Panc1 (cell line): ENCODE results near the gene GLS. TPM values are rescaled to one million over a fixed set of nuclear protein-coding genes. Genes with fewer than 3 reads are reported as not detected.

ENCODE experiments used
- ATAC-seq: fragments of 200-7000 bp; cut with Tn5 transposase; 2 replicates; pipeline ENCODE4 v1.9.1; 2020; ENCODE audit warnings: mild to moderate bottlenecking, moderate library complexity
- BruUV-seq: library from RNA; stranded (reverse); fragments of 400-500 nt; replicated peaks from 2 replicates; lab custom pipeline; 2021; lab: Mats Ljungman, UMichigan
- CTCF ChIA-PET: fragments of 300-600 bp; sonication (Branson Sonifier 250); formaldehyde crosslinking; loops from one replicate; lab custom pipeline; 2022; ENCODE audit warnings: antibody characterized with exemption; lab: Charles Lee
- POLR2A ChIA-PET: fragments of 300-600 bp; sonication (Branson Sonifier 250); formaldehyde crosslinking; loops from one replicate; lab custom pipeline; 2022; ENCODE audit warnings: antibody characterized with exemption; lab: Charles Lee
- DNase-seq: peaks from one replicate; pipeline ENCODE4 v3.0.0-alpha.2; 2010; ENCODE audit warnings: low read depth, low spot score
- H3K27ac ChIP-seq: 2 replicates; pipeline ENCODE4 v1.5.1; 2011; ENCODE audit warnings: mild to moderate bottlenecking, low read length, inconsistent platforms
- H3K27me3 ChIP-seq: fragments of 200-500 bp; sonication (Bioruptor generic); 2 replicates; pipeline ENCODE4 v1.6.0; 2014; ENCODE audit warnings: low read length, inconsistent platforms; ENCODE audit not compliant: control insufficient read depth, insufficient read depth
- H3K36me3 ChIP-seq: fragments of 200-500 bp; sonication (Bioruptor generic); 2 replicates; pipeline ENCODE4 v1.5.1; 2014; ENCODE audit warnings: inconsistent platforms, mild to moderate bottlenecking, low read length, moderate library complexity; ENCODE audit not compliant: control insufficient read depth, insufficient read depth
- H3K4me1 ChIP-seq: 2 replicates; pipeline ENCODE4 v1.5.1; 2011; ENCODE audit warnings: inconsistent platforms, mild to moderate bottlenecking, low read length, moderate library complexity; ENCODE audit not compliant: control insufficient read depth, insufficient read depth
- H3K4me3 ChIP-seq, 2 experiments: 2 replicates each; pipeline ENCODE4 v1.5.1; 2011 to 2012; ENCODE audit warnings: low read depth in 2 of 2, low read length in 2 of 2, mild to moderate bottlenecking in 2 of 2, inconsistent platforms in 1 of 2, moderate library complexity in 1 of 2
- H3K9me3 ChIP-seq: fragments of 200-500 bp; sonication (Bioruptor generic); 2 replicates; pipeline ENCODE4 v1.5.1; 2014; ENCODE audit warnings: low read depth, mild to moderate bottlenecking, inconsistent platforms, low read length, moderate library complexity; ENCODE audit not compliant: control insufficient read depth, insufficient read depth
- CTCF ChIP-seq: fragments of 450-650 bp; IDR thresholded peaks from 2 replicates; pipeline ENCODE4 v1.5.1; 2017; ENCODE audit warnings: mild to moderate bottlenecking
- POLR2AphosphoS5 ChIP-seq: IDR thresholded peaks from 2 replicates; pipeline ENCODE4 v1.6.1; 2012; ENCODE audit warnings: mild to moderate bottlenecking, low read depth, low read length, moderate library complexity
- REST ChIP-seq, 2 experiments: IDR thresholded peaks; 2 replicates each; pipeline ENCODE4 v1.6.1; 2011 to 2012; ENCODE audit warnings: low read depth in 2 of 2, control low read depth in 1 of 2, low read length in 1 of 2, mild to moderate bottlenecking in 1 of 2, moderate library complexity in 1 of 2; ENCODE audit not compliant: insufficient read depth in 1 of 2
- SIN3A ChIP-seq: IDR thresholded peaks from 2 replicates; pipeline ENCODE4 v1.6.1; 2012; ENCODE audit warnings: low read depth, mild to moderate bottlenecking, low read length, moderate library complexity, borderline replicate concordance; ENCODE audit not compliant: insufficient read depth
- TCF7L2 ChIP-seq: IDR thresholded peaks from 2 replicates; pipeline ENCODE4 v1.6.1; 2011; ENCODE audit warnings: mild to moderate bottlenecking, low read depth, low read length, inconsistent platforms
- in situ Hi-C: cut with HindIII; loops from 2 replicates; pipeline ENCODE4 v1.10.0; 2016; ENCODE audit warnings: low sequenced_read_pairs, low pct_unique_long_range_greater_than_20kb
- intact Hi-C: fragments of 100-400 bp; cut with micrococcal nuclease; formaldehyde crosslinking; loops from one replicate; pipeline ENCODE4 v1.10.0; 2022; ENCODE audit not compliant: unreplicated experiment
- total RNA-seq: library from RNA; stranded (reverse); gene quantifications from one replicate; pipeline ENCODE4 v1.2.1, GENCODE V29; 2021; ENCODE audit not compliant: unreplicated experiment

Gene GLS
- total RNA-seq, 1 experiment from 2014 or later, result 93.9 TPM

DNA sequence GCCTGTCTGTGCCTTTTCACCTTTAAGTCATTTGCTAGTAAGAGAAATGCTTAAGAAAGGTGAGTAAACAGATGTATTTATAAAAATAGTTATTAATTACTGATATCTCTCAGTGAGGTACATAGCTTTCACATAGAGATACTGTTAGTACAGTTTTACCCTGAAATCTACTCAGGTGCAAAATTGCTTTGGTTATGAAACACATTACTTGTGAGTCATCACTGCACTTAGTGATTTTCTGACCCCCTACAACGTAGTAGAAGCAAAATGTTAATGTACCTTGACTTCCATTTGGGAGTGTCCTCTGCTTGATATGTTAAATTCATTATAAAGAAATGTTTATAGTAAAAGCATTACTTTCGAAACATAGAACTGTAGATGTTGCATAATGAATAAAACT, 6.5 kb downstream of the GLS start:
- intact Hi-C loops (no loop called here), in situ Hi-C loops (no loop called here)
- CTCF ChIA-PET, result interaction anchor here (0.7 kb wide), 1 partner anchor 76 kb away, joined by 4 read pairs; no protein-coding TSS in a partner anchor
- BruUV-seq, result no TSS peak
- Histone ChIP-seq H3K9me3 (no peaks in the 10 kb centered on the region), H3K36me3 (peaks cover 14% of the 10 kb centered on the region), H3K4me3 (no peak overlapping the region), H3K27ac (no peak overlapping the region), H3K27me3 (no peaks in the 10 kb centered on the region), H3K4me1 (peaks cover 22% of the 10 kb centered on the region)
- DNase-seq, result no peak
- no peak for ATAC-seq
- TF ChIP-seq SIN3A, result no peak
- TF ChIP-seq TCF7L2, result no peak
- TF ChIP-seq REST (IDR thresholded peaks at IDR 0.05; ENCODE audit: insufficient read depth in 1 of 2, low read depth in 2 of 2, low read length in 1 of 2), result no peak
- TF ChIP-seq POLR2AphosphoS5, result no peak
- no peak for TF ChIP-seq CTCF
- POLR2A ChIA-PET, result no interaction called here

GRCh38 chr2:190888449-190888848, 7.8 kb downstream of the GLS start:
- no peak for ATAC-seq
- BruUV-seq, result no TSS peak
- TF ChIP-seq POLR2AphosphoS5 (no peak), CTCF (no peak), TCF7L2 (no peak), SIN3A (no peak), REST (IDR thresholded peaks at IDR 0.05; ENCODE audit: insufficient read depth in 1 of 2, low read depth in 2 of 2, low read length in 1 of 2) (no peak)
- H3K36me3 ChIP-seq, result peaks cover 12% of the 10 kb centered on the region; the same call in 1 of the 2 replicates
- ChIA-PET CTCF (no interaction called here), POLR2A (no interaction called here)
- H3K27me3 ChIP-seq, result no peaks in the 10 kb centered on the region
- H3K9me3 ChIP-seq, result no peaks in the 10 kb centered on the region
- intact Hi-C loops (no loop called here), in situ Hi-C loops (no loop called here)
- no peak for DNase-seq
- H3K4me3 ChIP-seq, result no peak overlapping the region
- peaks cover 13% of the 10 kb centered on the region for H3K4me1 ChIP-seq
- H3K27ac ChIP-seq, result no peak overlapping the region
